ENCODE results near the gene TNRC6B.

The TNRC6B gene

DNA sequence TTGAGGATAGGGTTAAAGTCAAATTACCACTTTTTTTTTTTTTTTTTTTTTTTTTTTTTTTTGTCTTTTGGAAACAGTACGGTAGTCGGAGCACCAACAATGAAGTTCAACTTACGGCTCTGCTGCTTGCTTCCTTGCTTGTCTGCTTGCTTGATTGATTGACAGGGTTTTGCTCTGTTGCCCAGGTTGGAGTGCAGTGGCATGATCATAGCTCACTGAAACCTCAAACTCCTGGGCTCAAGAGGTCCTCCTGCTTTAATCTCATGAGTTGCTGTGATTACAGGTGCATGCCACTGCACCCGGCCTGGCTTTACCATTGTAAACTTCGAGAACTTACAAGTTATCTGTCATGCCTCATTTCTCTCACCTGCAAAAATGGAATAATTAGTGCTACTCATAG lies 198.4 kb downstream of the TNRC6B start:
- DNase-seq: no peak

DNA sequence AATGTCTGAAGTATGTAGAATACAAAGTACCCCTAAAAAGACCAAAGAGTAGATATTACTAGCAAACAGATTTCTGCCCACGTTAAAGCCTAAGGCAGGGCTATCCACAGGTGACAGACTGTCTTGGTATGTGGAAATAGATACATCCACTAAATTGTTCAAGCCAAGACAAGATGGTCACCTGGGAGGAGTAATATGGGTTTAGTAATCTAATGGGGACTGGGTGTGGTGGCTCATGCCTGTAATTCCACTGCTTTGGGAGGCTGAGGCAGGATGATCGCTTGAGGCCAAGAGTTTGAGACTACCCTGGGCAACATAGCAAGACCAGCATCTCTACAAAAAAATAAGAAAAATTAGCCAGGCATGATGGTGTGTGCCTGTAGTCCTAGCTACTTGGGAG lies 200.2 kb downstream of the TNRC6B start:
- no peak for DNase-seq

DNA sequence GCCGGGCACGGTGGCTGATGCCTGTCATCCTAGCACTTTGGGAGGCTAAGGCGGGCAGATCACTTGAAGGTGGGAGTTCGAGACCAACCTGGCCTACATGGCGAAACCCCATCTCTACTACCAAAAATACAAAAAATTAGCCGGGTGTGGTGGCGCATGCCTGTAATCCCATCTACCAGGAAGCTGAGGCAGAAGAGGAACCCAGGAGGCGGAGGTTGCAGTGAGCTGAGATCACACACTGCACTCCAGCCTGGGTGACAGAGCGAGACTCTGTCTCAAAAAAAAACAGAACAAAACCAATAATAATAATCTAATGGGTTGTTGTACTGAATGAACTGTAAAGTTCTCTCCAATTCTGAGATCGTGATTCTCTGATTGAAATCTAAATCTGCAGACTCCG lies 200.7 kb downstream of the TNRC6B start:
- peak; percentile 48 for DNase-seq

DNA sequence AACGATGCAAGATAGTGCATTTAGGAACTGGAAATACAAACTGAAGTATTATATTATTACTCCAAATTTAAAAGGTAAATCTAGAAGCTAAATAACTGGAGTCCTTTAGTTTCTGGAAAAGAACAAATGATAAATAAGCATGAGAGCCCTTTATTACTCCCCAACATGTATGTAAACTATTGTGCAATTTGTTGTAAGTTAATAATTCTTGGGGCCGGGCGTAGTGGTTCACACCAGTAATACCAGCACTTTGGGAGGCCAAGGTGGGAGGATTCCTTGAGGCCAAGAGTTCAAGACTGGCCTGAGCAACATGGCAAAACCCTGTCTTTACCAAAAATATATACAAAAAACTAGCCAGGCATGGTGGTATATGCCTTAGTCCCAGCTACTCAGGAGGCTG lies 203.7 kb downstream of the TNRC6B start:
- no peak for DNase-seq

DNA sequence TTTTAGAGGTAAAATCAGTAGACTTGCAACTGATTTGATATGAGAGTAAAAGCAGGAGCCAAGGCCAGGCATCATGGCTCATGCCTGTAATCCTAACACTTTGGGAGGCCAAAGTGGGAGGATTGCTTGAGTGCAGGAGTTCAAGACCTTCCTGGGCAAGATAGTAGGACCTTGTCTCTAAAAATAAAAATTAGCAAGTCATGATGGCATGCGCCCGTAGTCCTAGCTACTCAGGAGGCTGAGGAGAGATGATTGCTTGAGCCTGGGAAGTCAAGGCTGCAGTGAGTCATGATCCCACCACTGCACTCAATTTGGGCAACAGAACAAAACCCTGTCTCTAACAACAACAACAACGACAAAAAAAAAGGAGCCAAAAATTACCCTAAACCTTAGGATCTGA lies 206.2 kb downstream of the TNRC6B start:
- peak; percentile 30 for DNase-seq

DNA sequence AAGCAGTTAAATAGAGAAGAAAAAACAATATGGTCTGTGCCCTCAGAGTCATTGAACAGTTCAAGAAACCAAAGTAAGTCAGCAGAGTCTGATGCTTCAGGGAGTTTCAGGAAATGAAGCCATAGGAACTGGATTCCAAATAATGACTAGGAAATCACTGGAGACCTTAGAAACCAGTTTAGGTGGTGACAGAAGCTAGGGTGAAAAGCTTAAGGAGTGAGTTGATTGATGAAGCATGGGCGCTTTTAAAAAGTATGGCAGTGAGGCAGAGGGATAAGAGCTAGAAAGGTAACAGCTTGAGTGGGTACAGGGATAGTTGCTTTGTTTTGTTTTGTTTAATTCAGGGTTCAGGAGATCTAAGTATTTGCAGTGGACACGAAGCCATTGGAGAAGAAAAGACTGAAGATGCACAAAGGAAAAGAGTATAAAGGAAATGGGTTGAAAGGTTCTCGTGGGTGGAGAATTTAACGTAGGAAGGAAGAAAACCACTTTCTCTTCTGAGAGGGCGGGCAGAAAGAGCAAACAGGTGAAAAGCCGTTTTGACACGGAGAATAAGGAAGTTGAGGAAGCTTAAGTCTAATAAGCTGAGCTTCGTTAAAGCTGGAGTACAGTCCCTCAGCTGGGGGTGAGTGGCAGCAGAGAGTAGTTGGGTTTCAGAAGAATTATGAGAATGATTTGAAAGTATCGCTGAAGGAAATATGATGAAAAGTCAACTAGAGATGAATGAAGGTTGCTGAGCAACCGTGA lies 207.5 kb downstream of the TNRC6B start:
- peak; percentile 42 for DNase-seq
